CD4-positive, alpha-beta T cell treated with Interleukin-17A for 1 hour (primary cell): ENCODE measurements around the gene ZNF77.
"Not testable (repeated sequence)": the region's sequence is repeated elsewhere in the genome, so short reads cannot be mapped to it uniquely, and the experiment has no call there.

ENCODE experiments used
- DNase-seq: peaks from one replicate; pipeline ENCODE4 v3.0.0-alpha.2; 2020

The ZNF77 gene

GRCh38 chr19:2969104-2969504 lies 24.3 kb upstream of the ZNF77 start:
- no peak for DNase-seq

GRCh38 chr19:2967972-2968371 lies 23.2 kb upstream of the ZNF77 start:
- DNase-seq: no peak

GRCh38 chr19:2964874-2965273 lies 20.1 kb upstream of the ZNF77 start:
- no peak for DNase-seq

- not testable (repeated sequence) for DNase-seq
Measured at GRCh38 chr19:2963631-2964030, 18.9 kb upstream of the ZNF77 start.

GRCh38 chr19:2963122-2963521 lies 18.4 kb upstream of the ZNF77 start:
- DNase-seq: no peak

GRCh38 chr19:2962018-2962670 lies 17.4 kb upstream of the ZNF77 start:
- DNase-seq: peak; percentile 88

- no peak for DNase-seq
Measured at GRCh38 chr19:2960120-2960519, 15.3 kb upstream of the ZNF77 start.

- no peak for DNase-seq
Measured at GRCh38 chr19:2957160-2957559, 12.4 kb upstream of the ZNF77 start.

- DNase-seq: no peak
Measured at GRCh38 chr19:2952953-2953481, 8.2 kb upstream of the ZNF77 start.

GRCh38 chr19:2950286-2951124 lies 5.7 kb upstream of the ZNF77 start:
- peak; percentile 100 for DNase-seq

- DNase-seq: no peak
Measured at GRCh38 chr19:2949939-2950285, 5.1 kb upstream of the ZNF77 start.

- no peak for DNase-seq
Measured at GRCh38 chr19:2945575-2946184, 909 bp upstream of the ZNF77 start.

GRCh38 chr19:2944403-2944774 lies 382 bp downstream of the ZNF77 start:
- no peak for DNase-seq

GRCh38 chr19:2942928-2943640 lies 1.7 kb downstream of the ZNF77 start:
- DNase-seq: no peak

GRCh38 chr19:2935863-2936262 lies 8.9 kb downstream of the ZNF77 start:
- DNase-seq: not testable (repeated sequence)

GRCh38 chr19:2933490-2933910 lies 11.3 kb downstream of the ZNF77 start:
- DNase-seq: no peak

- DNase-seq: no peak
Measured at GRCh38 chr19:2927032-2927430, 17.7 kb downstream of the ZNF77 start.

GRCh38 chr19:2926341-2927031 lies 18.3 kb downstream of the ZNF77 start:
- DNase-seq: no peak

GRCh38 chr19:2923510-2923909 lies 21.3 kb downstream of the ZNF77 start:
- no peak for DNase-seq

GRCh38 chr19:2922987-2923386 lies 21.8 kb downstream of the ZNF77 start:
- no peak for DNase-seq

GRCh38 chr19:2917275-2918184 lies 27.2 kb downstream of the ZNF77 start:
- DNase-seq: no peak
